ENCODE data around the gene P3H2. TPM values are rescaled to one million over a fixed set of nuclear protein-coding genes. Genes with fewer than 3 reads are reported as not detected.
A peak's percentile ranks its signal among the peaks of the same experiment; 100 is the strongest.

P3H2 gene
- polyA plus RNA-seq, 1 experiment = 32.6 TPM

GRCh38 chr3:190064112-190064511 lies 56.6 kb downstream of the P3H2 start:
- Histone ChIP-seq H3K4me3 (ENCODE audit: low read depth, low read length) (no peak overlapping the region), H3K27me3 (ENCODE audit: control insufficient read depth, insufficient read depth, low read length) (no peaks in the 10 kb centered on the region), H3K27ac (ENCODE audit: low read depth, low read length) (peak overlapping the region; percentile 72), H3K9me3 (ENCODE audit: control insufficient read depth, insufficient read depth, low read length) (no peaks in the 10 kb centered on the region)
- ChIA-PET CTCF (interaction anchor here (0.7 kb wide), 2 partner anchors 138 to 320 kb away, joined by 3 to 5 read pairs; no protein-coding TSS in a partner anchor), POLR2A (interaction anchor here (0.8 to 1.3 kb wide), 6 partner anchors 13 to 56 kb away, joined by 3 to 10 read pairs (median 5); no protein-coding TSS in a partner anchor)
- peak; percentile 74 for DNase-seq (ENCODE audit: low read depth, low spot score)
- TF ChIP-seq, protein P1, sequence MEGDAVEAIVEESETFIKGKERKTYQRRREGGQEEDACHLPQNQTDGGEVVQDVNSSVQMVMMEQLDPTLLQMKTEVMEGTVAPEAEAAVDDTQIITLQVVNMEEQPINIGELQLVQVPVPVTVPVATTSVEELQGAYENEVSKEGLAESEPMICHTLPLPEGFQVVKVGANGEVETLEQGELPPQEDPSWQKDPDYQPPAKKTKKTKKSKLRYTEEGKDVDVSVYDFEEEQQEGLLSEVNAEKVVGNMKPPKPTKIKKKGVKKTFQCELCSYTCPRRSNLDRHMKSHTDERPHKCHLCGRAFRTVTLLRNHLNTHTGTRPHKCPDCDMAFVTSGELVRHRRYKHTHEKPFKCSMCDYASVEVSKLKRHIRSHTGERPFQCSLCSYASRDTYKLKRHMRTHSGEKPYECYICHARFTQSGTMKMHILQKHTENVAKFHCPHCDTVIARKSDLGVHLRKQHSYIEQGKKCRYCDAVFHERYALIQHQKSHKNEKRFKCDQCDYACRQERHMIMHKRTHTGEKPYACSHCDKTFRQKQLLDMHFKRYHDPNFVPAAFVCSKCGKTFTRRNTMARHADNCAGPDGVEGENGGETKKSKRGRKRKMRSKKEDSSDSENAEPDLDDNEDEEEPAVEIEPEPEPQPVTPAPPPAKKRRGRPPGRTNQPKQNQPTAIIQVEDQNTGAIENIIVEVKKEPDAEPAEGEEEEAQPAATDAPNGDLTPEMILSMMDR (IDR thresholded peaks at IDR 0.05; ENCODE audit: low read depth, low read length) = no peak

DNA sequence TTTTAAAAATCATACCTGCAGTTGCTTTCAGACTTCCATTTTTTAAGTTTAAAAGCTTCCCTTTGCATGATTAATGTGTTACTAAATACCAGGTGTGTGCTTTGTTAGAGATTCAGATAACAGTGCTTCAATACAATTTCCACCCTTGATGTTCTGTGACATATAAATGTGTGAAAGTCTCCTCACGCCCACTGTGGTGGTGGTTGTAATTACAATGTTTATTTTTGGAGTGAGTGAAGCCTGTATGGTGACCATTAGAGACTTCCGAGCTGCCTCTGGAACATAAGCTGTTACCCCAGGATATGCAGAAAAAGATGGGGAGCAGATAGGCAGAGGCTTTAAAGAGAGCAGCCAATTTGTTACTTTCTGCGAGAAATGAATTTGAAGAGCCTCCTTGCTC lies 57.2 kb downstream of the P3H2 start:
- CTCF ChIA-PET = interaction anchor here (0.6 to 0.7 kb wide), 2 partner anchors 14 to 320 kb away, joined by 3 to 5 read pairs; no protein-coding TSS in a partner anchor
- no peak overlapping the region for H3K27ac ChIP-seq (ENCODE audit: low read depth, low read length)
- no peak overlapping the region for H3K4me3 ChIP-seq (ENCODE audit: low read depth, low read length)
- no peaks in the 10 kb centered on the region for H3K27me3 ChIP-seq (ENCODE audit: control insufficient read depth, insufficient read depth, low read length)
- no peaks in the 10 kb centered on the region for H3K9me3 ChIP-seq (ENCODE audit: control insufficient read depth, insufficient read depth, low read length)
- DNase-seq (ENCODE audit: low read depth, low spot score) = no peak
- TF ChIP-seq, protein P1 (IDR thresholded peaks at IDR 0.05; ENCODE audit: low read depth, low read length) = no peak
- POLR2A ChIA-PET = interaction anchor here (0.8 to 1.3 kb wide), 5 partner anchors 13 to 55 kb away, joined by 3 to 10 read pairs (median 4); no protein-coding TSS in a partner anchor

- no peak overlapping the region for H3K27ac ChIP-seq (ENCODE audit: low read depth, low read length)
- H3K27me3 ChIP-seq (ENCODE audit: control insufficient read depth, insufficient read depth, low read length) = no peaks in the 10 kb centered on the region
- no peak overlapping the region for H3K4me3 ChIP-seq (ENCODE audit: low read depth, low read length)
- no peaks in the 10 kb centered on the region for H3K9me3 ChIP-seq (ENCODE audit: control insufficient read depth, insufficient read depth, low read length)
- TF ChIP-seq, protein P1 (IDR thresholded peaks at IDR 0.05; ENCODE audit: low read depth, low read length) = no peak
- ChIA-PET CTCF (interaction anchor here (1.9 kb wide), 1 partner anchor 10 kb away, joined by 6 read pairs; no protein-coding TSS in a partner anchor), POLR2A (interaction anchor here (0.7 kb wide), 1 partner anchor 60 kb away, joined by 3 read pairs; the partner anchor contains the start of gene P3H2)
- no peak for DNase-seq (ENCODE audit: low read depth, low spot score)
These were observed 60.4 kb downstream of the P3H2 start for GRCh38 chr3:190060192-190060775.

- CTCF ChIA-PET = interaction anchor here (1.9 kb wide), 1 partner anchor 9 kb away, joined by 6 read pairs; no protein-coding TSS in a partner anchor
- H3K27ac ChIP-seq (ENCODE audit: low read depth, low read length) = no peak overlapping the region
- H3K4me3 ChIP-seq (ENCODE audit: low read depth, low read length) = no peak overlapping the region
- POLR2A ChIA-PET = no interaction called here
- H3K9me3 ChIP-seq (ENCODE audit: control insufficient read depth, insufficient read depth, low read length) = no peaks in the 10 kb centered on the region
- DNase-seq (ENCODE audit: low read depth, low spot score) = no peak
- no peaks in the 10 kb centered on the region for H3K27me3 ChIP-seq (ENCODE audit: control insufficient read depth, insufficient read depth, low read length)
- TF ChIP-seq, protein P1 (IDR thresholded peaks at IDR 0.05; ENCODE audit: low read depth, low read length) = no peak
These were observed 61.5 kb downstream of the P3H2 start for GRCh38 chr3:190059242-190059590.

GRCh38 chr3:190058521-190059241 lies 62.0 kb downstream of the P3H2 start:
- DNase-seq (ENCODE audit: low read depth, low spot score) = no peak
- H3K27me3 ChIP-seq (ENCODE audit: control insufficient read depth, insufficient read depth, low read length) = no peaks in the 10 kb centered on the region
- CTCF ChIA-PET = interaction anchor here (1.4 to 1.9 kb wide), 2 partner anchors 8 to 264 kb away, joined by 3 to 6 read pairs; no protein-coding TSS in a partner anchor
- TF ChIP-seq, protein P1 (IDR thresholded peaks at IDR 0.05; ENCODE audit: low read depth, low read length) = no peak
- H3K27ac ChIP-seq (ENCODE audit: low read depth, low read length) = no peak overlapping the region
- H3K4me3 ChIP-seq (ENCODE audit: low read depth, low read length) = no peak overlapping the region
- no peaks in the 10 kb centered on the region for H3K9me3 ChIP-seq (ENCODE audit: control insufficient read depth, insufficient read depth, low read length)
- POLR2A ChIA-PET = no interaction called here

Measured in AG04450 (cell line).